Stimulated activated CD4-positive, alpha-beta T cell treated with anti-CD3 and anti-CD28 coated beads, Interleukin-4, amount 100 ng/mL, for 24 hours (primary cell): ENCODE measurements around the gene SKIC3.

ENCODE experiments used
- DNase-seq: peaks from one replicate; pipeline ENCODE4 v3.0.0-alpha.2; 2020

The SKIC3 gene

DNA sequence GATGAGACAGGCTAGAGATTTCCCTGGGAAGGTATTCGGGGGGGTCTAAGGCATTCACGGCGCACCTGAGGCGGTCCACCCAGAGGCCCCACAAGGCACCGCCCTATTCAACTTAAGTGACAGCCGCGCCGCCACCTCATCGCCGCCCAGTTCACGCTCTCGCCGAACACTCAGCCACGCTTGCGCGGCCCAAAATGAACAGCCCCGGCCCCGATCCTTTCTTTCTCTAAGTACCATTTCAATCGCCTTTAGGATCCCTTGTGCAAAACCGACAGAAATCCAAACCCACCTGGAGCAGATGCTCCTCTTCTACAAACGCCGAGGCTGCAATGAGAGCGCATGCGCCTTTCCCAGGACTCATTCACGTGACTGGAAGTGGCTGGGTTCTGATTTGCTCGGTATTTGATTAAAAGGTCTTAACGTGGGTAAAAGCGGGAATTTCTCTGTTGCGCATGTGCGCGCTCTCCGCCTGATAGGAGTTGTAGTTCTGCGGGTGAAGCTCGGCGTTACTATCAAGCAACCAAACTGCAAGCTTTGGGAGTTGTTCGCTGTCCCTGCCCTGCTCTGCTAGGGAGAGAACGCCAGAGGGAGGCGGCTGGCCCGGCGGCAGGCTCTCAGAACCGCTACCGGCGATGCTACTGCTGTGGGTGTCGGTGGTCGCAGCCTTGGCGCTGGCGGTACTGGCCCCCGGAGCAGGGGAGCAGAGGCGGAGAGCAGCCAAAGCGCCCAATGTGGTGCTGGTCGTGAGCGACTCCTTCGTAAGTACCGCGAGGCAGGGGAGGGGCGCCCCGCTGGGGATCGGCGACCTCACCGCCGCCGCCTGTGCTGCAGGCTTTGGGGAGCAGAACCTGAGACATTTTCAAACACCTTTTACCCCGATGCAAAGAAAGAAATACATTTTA lies at the start of gene SKIC3, which contains the start of gene ARSK:
Gene SKIC3, minus strand, starts transcription at position 331 of the 902 bp plus-strand sequence. CDS start 7,827 bp downstream, outside the sequence.
Gene ARSK, plus strand, starts transcription at position 455 of the 902 bp plus-strand sequence. Its CDS starts 178 bp downstream, at position 633.
- DNase-seq = peak; percentile 93

DNA sequence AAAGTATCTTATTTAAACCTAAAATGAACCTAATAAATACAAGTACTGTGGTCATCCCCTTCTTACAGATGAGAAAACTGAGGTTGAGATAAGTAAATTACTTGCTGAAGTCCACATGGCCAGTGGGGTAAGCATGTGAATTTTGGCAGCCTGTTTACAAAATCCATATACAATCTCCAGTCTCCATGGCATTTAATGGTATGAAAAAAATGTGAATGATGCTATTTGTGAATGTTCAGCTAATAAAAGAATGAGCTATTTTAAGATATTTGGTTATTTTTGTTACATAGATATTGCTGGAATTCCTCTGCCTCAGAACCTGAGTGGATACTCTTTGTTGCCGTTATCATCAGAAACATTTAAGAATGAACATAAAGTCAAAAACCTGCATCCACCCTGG lies 45.8 kb upstream of the SKIC3 start:
- DNase-seq = no peak

DNA sequence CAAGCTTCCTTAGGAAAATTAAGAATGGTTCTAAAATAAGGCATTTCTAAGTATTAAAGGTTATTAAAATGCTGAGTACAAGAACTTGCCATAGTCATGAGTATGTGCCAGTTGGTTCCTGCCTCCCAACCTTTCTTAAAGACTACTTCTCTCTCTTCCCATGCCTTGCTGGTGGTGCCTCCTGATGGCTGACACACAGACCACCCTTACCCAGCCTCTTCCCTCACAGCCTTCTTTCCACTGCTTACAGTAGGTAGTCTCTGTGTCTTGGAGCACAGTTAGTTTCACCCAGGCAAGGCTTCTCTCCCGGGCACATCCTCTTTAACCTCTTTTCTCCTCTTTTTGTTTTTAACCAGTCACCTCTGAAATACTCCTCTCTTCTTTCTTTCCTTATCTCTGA lies 44.5 kb upstream of the SKIC3 start:
- DNase-seq = no peak

DNA sequence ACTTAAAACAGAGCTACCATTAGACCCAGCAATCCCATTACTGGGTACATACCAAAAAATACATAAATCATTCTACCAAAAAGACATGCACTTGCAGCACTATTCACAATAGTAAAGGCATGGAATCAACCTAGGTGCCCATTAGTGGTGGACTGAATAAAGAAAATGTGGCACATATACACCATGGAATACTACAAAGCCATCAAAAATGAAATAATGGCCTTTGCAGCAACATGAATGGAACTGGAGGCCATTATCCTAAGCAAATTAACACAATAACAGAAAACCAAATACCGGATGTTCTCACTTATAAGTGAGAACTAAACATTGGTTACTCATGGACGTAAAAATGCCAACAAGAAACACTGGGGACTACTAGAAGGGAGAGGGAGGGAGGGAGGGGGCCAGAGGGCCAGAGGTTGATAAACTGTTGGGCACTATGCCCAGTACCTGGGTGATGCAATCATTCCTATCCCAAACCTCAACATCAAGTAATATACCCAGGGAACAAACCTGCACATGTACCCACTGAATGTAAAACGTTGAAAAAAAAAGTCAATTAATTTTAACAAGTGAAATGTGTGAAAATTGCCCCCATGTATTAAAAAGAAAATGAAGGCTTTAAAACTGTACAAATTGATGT lies 40.6 kb upstream of the SKIC3 start:
- no peak for DNase-seq

DNA sequence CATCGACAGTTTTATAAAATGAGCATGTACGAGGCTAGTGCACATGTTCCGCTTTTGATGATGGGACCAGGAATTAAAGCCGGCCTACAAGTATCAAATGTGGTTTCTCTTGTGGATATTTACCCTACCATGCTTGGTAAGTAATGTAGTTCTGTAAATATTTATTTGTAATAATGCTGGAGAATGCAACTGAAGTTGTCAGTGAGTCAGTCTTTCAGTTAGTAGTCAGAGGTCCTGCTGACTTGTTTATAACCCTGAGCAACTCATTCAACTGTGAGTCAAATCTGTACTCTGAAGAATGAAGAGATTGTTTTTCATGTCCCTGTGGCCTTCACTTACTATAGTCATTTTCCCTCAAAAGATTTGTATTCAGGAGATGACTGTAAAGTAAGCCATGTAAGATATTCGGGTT lies 36.7 kb upstream of the SKIC3 start:
- no peak for DNase-seq

DNA sequence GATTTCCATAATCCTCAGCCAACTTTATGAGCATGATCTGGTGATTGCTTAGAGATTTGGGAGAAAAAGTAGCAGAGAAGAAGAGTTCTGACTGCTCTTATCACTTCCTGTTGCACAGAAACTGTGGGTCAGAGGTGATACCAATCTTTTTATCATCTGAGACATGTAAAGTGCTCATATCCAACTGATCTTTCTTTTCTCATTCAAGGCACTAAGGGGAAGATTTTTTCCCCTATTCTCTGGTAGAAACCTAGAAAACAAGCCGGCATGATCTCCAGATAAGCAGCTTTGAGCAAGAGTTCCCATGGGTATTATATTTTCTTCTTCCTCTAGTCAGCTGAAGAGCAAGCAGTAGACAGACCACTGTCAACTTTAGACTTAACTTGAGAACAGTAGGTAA lies 36.1 kb upstream of the SKIC3 start:
- no peak for DNase-seq

DNA sequence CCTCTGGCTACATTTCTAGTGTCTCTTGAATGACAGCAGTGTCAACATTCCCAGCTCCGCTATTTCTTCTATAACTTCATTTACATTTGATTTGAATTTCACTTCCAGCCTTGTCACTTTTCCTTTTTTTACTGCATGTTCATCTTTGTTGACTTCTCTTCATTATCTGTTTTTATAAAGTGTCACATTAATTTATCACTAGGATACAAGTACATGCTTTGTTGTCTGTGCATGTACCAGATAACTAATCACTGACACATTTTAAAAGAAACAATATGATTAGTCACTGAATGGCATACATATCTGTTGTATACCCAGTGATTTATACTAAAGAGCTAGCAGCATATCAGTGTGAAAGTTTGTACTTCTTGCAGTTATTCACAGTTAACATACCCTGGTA lies 29.2 kb upstream of the SKIC3 start:
- no peak for DNase-seq

DNA sequence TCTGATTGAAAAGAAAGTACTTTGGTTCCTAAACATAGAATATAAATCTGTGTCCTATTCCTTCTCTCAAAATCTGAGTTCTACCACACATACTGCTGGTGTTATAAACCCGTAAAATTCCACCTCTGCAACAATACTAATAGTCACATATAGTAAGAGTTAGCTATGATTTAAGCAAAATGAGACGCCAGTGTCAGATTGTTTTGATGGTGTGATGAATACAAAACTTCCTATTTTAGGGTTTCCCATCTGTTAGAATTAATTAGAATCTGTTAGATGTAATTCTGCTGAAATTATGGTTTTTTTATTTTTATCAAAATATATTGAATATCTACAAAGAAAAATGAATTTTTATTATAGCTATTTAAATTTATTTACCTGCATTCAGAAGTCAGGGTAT lies 26.8 kb upstream of the SKIC3 start:
- DNase-seq = no peak

DNA sequence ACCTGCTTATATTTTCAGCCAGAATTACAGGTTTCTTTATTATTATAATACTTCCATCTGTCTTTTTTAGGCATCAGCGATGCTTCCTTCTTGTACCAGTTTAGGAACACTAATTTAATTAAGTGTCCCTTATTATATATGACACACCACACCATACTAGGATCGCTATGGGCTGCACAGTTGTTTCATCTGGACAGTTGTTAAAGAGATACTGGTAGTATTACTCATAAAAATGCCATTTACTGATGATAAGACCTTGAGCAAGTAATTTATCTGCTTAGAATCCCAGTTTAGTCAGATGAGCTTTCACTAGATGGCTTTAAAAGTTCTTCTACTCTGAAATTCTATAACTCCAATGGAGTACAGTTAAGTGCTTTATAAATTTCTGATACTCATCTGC lies 17.2 kb upstream of the SKIC3 start:
- no peak for DNase-seq

DNA sequence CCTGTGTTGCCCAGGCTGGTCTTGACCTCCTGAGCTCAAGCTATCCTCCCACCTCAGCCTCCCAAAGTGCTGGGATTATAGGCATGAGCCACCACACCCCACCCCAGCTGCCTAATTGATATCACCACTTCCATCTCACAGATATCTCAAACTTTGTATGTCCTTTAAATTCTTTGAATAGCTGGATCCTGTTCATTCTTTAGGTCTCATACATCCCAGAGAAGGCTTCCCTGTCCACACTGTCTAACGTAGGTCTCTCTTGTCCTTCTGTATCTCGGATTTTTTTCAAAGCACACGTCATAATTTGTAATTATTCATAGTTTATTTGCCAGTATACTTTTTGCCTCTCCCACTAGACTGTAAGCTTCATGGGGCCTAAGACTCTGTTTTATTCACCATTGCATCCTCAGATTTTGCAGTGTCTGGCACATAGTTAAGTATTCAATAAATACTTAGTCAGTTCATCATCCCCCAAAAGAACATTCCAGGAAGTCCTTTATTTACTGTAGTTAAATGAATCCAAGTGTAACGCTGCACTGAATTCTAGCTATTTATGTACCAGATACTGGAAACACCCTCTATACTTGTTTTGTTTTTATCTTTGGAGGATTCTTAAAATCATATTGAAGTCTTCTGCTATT lies 10.6 kb upstream of the SKIC3 start:
- no peak for DNase-seq

DNA sequence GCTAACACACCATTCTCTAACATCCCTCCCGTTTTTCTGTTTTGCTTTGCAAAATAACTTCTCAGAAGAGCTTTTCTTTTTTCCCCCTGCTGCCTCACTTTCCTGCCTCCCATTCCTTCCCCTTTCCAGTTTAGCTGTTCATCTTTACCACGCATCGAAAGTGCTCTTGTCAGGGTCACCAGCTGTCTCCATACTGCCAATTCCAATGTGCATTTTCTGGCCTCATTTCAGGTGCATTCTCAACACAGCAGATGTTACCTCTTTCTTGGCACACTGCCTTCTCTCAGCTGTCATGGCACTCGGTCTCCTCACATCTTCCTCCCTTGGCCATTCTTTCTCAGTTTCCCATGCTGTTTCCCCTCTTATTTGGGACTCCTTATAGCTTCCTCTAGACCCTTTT lies 9.7 kb upstream of the SKIC3 start:
- DNase-seq = no peak

DNA sequence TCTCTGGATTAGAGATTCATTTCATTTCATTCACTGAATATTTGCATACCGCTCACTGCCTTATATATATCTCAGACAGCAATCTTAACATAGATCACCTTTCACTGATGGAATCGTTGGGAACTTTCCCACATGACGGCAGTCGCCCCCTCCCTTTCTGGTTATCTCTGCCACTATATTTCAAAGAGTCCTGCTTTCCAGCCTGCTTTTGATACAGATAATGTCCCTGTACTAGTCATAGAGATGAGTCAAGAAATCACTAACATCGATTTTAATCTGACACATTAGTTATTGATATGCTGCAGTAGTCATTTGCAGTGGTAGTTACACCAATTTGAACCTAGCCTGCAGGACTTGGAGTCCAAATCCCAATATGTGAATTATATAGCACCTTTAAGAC lies 8.6 kb upstream of the SKIC3 start:
- DNase-seq = no peak

DNA sequence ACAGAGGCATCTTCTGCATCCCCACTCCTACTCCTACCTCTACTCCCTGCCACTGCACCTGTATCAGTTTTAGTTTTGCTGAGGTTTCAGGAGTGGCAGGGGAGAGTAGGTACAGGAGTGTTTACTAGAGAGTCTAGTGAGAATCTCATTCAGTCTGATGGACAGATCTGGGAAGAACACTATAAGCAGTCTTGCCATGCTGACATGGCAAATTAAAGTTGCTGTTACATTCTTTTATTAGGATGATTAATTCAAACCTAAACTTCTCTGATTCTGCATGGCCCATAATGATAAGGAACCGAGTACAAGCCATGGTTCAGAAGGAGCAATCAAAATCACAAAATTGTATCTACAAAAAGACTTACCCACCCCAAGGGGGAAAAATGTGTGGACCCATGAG lies 7.5 kb upstream of the SKIC3 start:
- no peak for DNase-seq

DNA sequence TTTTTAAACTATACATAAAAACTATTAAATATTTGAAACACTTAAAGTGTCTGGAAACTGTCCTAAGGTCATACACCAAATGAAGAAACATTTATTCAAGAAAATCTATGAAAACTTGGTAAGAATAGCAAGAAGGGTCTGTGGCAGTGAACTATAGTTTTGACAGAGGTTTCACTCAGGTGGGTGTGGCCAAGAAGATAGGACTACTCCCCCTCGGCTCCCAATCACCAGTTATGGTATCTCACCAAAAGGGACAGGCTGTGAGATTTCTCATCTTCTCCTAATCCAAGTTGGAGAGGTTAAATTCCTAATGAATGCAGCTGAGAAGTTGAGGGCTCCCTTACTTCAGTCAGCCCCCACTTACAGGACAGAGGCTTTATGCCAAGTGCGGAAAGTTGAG lies 3.1 kb upstream of the SKIC3 start:
- no peak for DNase-seq

DNA sequence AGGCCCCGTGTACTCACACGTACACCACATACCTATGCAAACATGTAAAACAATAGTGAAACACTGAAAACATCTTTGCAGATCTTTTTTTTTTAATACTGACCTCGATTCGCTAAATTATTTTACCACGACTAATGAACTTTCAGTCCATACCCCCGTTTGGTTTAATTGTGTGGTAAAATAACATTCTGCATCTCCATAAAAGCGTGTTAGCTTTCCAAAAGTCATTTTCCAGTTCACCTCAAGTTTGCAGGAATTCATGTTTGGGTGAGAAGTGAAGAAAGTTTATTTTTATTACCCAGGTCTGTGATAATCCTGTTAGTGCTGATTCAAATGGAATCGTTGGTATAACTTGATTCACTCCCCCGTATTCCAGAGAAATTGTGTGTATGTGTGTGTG lies 776 bp upstream of the SKIC3 start:
- DNase-seq = no peak

DNA sequence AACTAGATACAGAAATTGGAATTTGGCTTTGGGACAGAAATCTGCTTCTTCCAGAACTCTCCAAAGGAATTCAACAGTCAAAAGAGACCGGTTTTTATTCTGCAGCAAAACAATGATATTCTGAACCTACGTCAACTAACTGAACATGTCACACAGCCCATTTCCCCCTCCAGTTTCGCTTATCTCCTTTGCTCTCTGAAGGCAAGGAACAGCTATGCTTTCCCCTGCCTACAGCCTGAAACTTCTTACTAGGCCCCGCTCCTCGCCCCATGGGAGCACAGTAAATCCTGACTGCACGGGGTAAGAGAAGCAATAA lies 488 bp downstream of the SKIC3 start:
- DNase-seq = no peak

DNA sequence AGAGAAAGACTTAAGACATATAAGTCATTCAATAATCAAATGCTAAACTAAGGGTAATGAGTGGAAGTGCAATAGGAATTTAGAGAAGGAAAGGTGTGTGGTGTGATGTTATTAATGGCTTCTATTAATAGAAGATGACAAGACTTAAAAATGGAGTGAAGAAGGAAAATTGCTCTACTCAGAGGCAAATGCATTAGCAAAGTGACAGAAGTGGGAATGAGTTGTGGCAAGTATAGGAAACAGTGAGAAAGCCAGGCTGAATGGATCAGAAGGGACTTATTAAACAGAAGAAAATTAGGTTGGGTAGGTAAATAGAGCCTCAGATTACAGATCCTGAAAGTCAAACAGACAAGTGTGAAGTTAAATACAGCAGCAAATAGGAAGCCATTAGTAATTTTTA lies 5.7 kb downstream of the SKIC3 start:
- DNase-seq = no peak

DNA sequence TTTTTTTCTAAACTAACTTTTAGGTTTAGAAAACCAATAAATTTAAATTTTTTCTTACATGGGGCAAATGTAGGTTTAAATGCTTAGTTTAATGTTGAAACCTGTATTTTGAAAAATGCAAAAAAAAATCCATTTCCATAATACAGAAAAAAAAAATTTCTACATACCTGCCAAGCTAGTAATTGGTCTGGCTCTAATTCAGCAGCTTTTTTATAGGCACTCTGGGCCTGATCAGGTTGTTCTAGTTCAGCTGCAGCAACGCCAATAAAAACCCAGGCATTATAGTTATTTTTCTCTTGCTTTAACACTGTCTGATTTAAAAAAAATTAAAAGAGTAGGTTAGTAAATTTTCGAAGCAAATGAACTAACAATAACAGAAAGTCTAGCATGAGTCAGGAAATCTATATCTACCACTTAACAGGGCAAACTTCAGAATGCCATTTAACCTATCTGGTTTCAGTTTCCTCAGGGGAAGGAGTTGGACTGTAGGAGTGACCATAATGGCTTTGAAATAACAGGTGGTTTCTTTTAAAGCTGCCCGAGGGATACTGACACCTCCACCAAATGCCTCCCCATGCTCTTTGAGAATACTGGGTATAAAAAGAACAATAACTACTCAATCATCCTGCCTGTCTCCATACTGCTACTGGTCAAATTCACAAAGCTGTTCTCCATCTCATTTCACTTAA lies 11.6 kb downstream of the SKIC3 start:
- DNase-seq = no peak

DNA sequence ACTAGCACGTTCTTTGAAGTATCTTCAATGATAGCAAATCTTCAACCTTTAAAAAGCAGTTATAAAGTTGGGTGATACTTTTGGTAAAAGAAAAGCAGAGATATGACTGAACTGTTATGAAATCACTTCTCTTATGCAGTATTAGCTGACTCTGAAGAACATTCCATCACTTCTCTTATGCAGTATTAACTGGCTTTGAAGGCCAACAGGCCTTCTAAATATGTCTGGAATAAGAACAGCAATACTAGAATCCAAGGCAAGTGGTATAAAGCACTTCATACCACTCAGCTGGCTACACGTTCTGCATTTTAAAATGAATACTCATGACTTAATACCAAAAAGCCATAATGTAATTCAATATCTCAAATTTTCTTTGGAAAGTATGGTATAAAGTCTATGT lies 17.3 kb downstream of the SKIC3 start:
- DNase-seq = no peak

DNA sequence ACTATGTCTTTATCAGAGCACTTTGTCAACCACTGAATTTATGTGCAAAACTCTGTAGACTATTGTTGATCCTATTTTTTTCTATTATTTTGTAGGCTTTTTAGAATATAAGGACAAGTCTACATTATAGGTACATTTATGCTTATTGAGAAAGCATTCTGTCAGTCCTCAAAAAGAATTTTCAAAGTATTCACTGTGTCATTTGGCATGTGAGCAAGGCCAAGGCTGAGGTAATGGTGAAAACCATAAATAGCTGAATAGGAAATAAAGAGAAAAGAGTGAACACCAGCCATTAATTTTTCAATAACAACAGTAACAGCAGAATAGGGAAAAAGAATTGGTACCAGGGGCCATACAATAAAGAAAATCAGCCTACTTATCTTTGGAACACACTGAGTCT lies 21.0 kb downstream of the SKIC3 start:
- DNase-seq = no peak

DNA sequence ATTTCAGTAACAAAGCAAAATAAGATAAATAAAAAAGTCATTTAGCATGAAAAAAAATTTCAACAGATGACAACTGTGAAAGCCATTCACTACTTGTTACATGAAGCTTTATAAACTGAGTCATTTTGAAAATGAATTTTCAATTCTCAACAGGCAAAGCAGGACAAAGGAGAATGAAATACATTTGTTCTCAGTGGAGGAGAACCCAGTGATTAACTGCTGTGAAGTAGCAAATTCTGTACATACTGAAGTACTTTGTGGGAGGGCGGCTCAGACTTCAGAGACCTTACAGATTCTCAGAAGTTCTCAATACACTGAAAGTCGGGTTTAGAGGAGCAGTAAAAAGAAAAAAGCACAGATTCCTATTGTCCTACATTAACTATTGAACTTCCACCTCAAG lies 21.7 kb downstream of the SKIC3 start:
- DNase-seq = no peak

DNA sequence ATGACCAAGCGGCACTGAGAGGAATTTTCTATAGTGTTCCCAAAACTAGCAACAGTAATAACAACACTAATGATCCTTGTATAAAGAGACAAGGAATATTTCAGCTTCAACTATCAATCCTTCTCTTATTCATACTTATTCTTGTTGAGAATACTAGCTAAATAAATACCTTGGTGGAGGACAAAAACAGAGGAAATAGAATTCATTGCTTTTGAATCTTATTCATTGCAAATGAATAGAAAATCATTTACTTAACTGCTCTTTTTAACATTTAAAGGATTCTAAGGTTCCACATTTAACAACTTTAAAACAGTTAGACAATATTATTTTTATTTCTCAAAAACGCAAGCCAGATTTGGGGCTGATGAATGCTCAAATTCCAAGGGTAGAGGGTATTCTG lies 22.4 kb downstream of the SKIC3 start:
- DNase-seq = no peak

DNA sequence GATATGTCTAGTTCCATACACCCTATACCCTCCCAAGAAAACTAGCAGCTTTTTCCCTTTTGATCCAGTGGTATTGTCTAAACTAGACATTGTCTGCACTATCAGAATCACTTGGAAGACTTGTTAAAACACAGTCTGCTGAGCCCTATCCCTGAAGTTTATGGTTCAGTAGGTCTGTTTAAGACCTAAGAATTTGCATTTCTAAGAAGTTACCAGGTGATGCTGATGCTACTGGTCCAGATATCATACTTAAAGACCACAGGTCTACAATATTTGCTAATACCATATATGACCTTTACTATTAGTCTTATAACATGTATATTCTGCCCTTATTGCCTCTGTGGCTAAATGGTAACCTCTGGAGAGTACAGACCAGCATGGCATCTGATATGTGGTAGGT lies 23.3 kb downstream of the SKIC3 start:
- DNase-seq = no peak

DNA sequence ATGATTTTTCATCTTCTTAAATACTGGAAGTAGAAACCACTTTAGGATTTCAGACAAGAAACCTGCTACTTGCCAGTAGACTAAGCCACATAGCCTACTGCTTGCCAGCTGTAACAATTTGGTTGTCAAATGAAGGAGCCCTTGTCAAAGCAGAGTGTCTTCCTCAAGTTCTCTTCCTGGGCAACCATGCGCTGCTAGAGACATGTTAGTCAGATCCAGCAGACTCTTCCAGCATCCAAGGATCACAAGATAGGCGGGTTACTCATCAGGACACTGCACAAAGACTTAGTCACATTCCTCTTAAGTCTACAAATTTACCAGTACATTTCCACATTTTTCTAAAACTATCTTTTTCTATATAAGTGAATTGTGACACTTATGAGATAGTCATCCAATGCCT lies 24.4 kb downstream of the SKIC3 start:
- DNase-seq = no peak
